ENCODE measurements around the gene KLHL9.

The KLHL9 gene

GRCh38 chr9:21334701-21335632 lies at the start of gene KLHL9 (continued):
- no peak for TF ChIP-seq ZNF280C (tag by site-specific recombination; IDR thresholded peaks at IDR 0.05)
- TF ChIP-seq BCL11A (tag by site-specific recombination; IDR thresholded peaks at IDR 0.05; ENCODE audit: low read depth), result no peak
- peak; percentile 46; the same call in 1 of the 2 replicates for TF ChIP-seq ZNF394 (tag by site-specific recombination; IDR thresholded peaks at IDR 0.05; ENCODE audit: borderline replicate concordance)
- no peak for TF ChIP-seq SETDB1 (IDR thresholded peaks at IDR 0.05; ENCODE audit: insufficient read length, low read length)
- no peak for TF ChIP-seq ZNF157 (tag by site-specific recombination; IDR thresholded peaks at IDR 0.05)
- TF ChIP-seq ZNF449 (tag by site-specific recombination; IDR thresholded peaks at IDR 0.05), result no peak
- TF ChIP-seq ZNF791 (tag by site-specific recombination; IDR thresholded peaks at IDR 0.05), result no peak
- no peak for TF ChIP-seq ZNF132 (tag by site-specific recombination; IDR thresholded peaks at IDR 0.05; ENCODE audit: borderline replicate concordance)
- peak; percentile 89 for TF ChIP-seq IKZF3 (tag by site-specific recombination; IDR thresholded peaks at IDR 0.05)
- 0 out of 2 replicates have a peak, but pooled peaks have one; percentile 16 for TF ChIP-seq ZBTB8A (tag by site-specific recombination; IDR thresholded peaks at IDR 0.05)
- no peak for TF ChIP-seq ZNF521 (tag by site-specific recombination; IDR thresholded peaks at IDR 0.05)
- TF ChIP-seq ZNF398 (tag by site-specific recombination; IDR thresholded peaks at IDR 0.05), result peak; percentile 71
- TF ChIP-seq PATZ1 (tag by site-specific recombination; IDR thresholded peaks at IDR 0.05), result peak; percentile 56; the same call in 1 of the 2 replicates
- TF ChIP-seq ZBTB26 (tag by site-specific recombination; optimal IDR thresholded peaks at IDR 0.05), result peak; percentile 22
- peak; percentile 50 for TF ChIP-seq SP2 (tag by site-specific recombination; IDR thresholded peaks at IDR 0.05)
- peak; percentile 41; the same call in 1 of the 2 replicates for TF ChIP-seq YY1 (tag by site-specific recombination; IDR thresholded peaks at IDR 0.05)
- TF ChIP-seq ZNF645 (tag by site-specific recombination; IDR thresholded peaks at IDR 0.05), result no peak
- TF ChIP-seq GLIS2 (tag by site-specific recombination; IDR thresholded peaks at IDR 0.05), result peak; percentile 33; the same call in 1 of the 2 replicates
- TF ChIP-seq ZXDB (tag by site-specific recombination; IDR thresholded peaks at IDR 0.05), result peak; percentile 58
- peak; percentile 91 for TF ChIP-seq ZFP37 (tag by site-specific recombination; IDR thresholded peaks at IDR 0.05)
- no peak for TF ChIP-seq ZSCAN23 (tag by site-specific recombination; IDR thresholded peaks at IDR 0.05)
- no peak for TF ChIP-seq ZNF548 (tag by site-specific recombination; IDR thresholded peaks at IDR 0.05)
- peak; percentile 68; the same call in 1 of the 2 replicates for TF ChIP-seq KLF7 (tag by site-specific recombination; IDR thresholded peaks at IDR 0.05; ENCODE audit: borderline replicate concordance)
- TF ChIP-seq PBX3 (CRISPR knock-in tag; IDR thresholded peaks at IDR 0.05), result 0 out of 2 replicates have a peak, but pooled peaks have one; percentile 20
- TF ChIP-seq ZBTB17 (tag by site-specific recombination; IDR thresholded peaks at IDR 0.05), result peak; percentile 47; the same call in 1 of the 2 replicates
- peak; percentile 72; the same call in 1 of the 2 replicates for TF ChIP-seq ZNF600 (tag by site-specific recombination; IDR thresholded peaks at IDR 0.05)
- TF ChIP-seq ZNF292 (tag by site-specific recombination; IDR thresholded peaks at IDR 0.05; ENCODE audit: borderline replicate concordance, low read depth), result no peak

All from HEK293 (cell line).